OCI-LY3 (cell line): ENCODE results near the gene FRK.

Source experiments
- EZH2phosphoT487 ChIP-seq: fragments of 200-600 bp; shearing (Covaris generic); IDR thresholded peaks from 2 replicates; pipeline ENCODE4 v1.6.1; 2018; ENCODE audit warnings: antibody characterized with exemption, mixed run types, low read depth
- TF ChIP-seq, protein P1 (sequence below): fragments of 200-600, 300-600 bp; sonication (generic); IDR thresholded peaks from 2 replicates; pipeline ENCODE4 v1.5.1; 2014; ENCODE audit warnings: antibody characterized with exemption, low read length, low read depth

GRCh38 chr6:116015561-116015960 lies 45.1 kb downstream of the FRK start:
- TF ChIP-seq, protein P1, sequence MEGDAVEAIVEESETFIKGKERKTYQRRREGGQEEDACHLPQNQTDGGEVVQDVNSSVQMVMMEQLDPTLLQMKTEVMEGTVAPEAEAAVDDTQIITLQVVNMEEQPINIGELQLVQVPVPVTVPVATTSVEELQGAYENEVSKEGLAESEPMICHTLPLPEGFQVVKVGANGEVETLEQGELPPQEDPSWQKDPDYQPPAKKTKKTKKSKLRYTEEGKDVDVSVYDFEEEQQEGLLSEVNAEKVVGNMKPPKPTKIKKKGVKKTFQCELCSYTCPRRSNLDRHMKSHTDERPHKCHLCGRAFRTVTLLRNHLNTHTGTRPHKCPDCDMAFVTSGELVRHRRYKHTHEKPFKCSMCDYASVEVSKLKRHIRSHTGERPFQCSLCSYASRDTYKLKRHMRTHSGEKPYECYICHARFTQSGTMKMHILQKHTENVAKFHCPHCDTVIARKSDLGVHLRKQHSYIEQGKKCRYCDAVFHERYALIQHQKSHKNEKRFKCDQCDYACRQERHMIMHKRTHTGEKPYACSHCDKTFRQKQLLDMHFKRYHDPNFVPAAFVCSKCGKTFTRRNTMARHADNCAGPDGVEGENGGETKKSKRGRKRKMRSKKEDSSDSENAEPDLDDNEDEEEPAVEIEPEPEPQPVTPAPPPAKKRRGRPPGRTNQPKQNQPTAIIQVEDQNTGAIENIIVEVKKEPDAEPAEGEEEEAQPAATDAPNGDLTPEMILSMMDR: no peak
- TF ChIP-seq EZH2phosphoT487: no peak
